GM12892 (cell line): Measurements from ENCODE around the gene DYRK1B.
A peak's percentile ranks its signal among the peaks of the same experiment; 100 is the strongest.

Experiments used
- DNase-seq: peaks from one replicate; pipeline ENCODE4 v3.0.0; 2011; ENCODE audit not compliant: insufficient read length
- FAIRE-seq: peaks from 2 replicates; lab custom pipeline; 2011; peaks lifted over from hg19 to GRCh38; lab: Jason Lieb, UNC
- POLR2A ChIP-seq: IDR thresholded peaks from 2 replicates; pipeline ENCODE4 v1.6.1; 2011; ENCODE audit warnings: low read depth, low read length, control low read depth
- POLR2AphosphoS5 ChIP-seq: IDR thresholded peaks from 2 replicates; pipeline ENCODE4 v1.6.1; 2011; ENCODE audit warnings: low read depth, low read length, control low read depth
- TAF1 ChIP-seq: IDR thresholded peaks from 2 replicates; pipeline ENCODE4 v1.6.1; 2011; ENCODE audit warnings: low read depth, mild to moderate bottlenecking, control low read depth, low read length, borderline replicate concordance

The DYRK1B gene

GRCh38 chr19:39847525-39847924 is 13.6 kb upstream of the DYRK1B start:
- FAIRE-seq (no peak), DNase-seq (no peak)
- TF ChIP-seq TAF1 = no peak
- no peak for TF ChIP-seq POLR2A
- TF ChIP-seq POLR2AphosphoS5 = no peak

GRCh38 chr19:39846678-39847486 is 12.9 kb upstream of the DYRK1B start:
- FAIRE-seq (no peak), DNase-seq (no peak)
- TF ChIP-seq TAF1 (no peak), POLR2A (no peak), POLR2AphosphoS5 (no peak)

- TF ChIP-seq POLR2AphosphoS5 (peak; percentile 92), TAF1 (peak; percentile 84), POLR2A (peak; percentile 90)
- peak; percentile 98 for FAIRE-seq
- DNase-seq = peak; percentile 96
Observed at GRCh38 chr19:39845933-39846677, 12.1 kb upstream of the DYRK1B start, which contains the start of gene FBL. Gene FBL, minus strand, starts transcription at chr19:39846379. Its CDS starts 79 bp downstream, at chr19:39846300.

GRCh38 chr19:39845584-39845932 is 11.6 kb upstream of the DYRK1B start:
- DNase-seq (no peak), FAIRE-seq (no peak)
- TF ChIP-seq POLR2A (no peak), POLR2AphosphoS5 (no peak), TAF1 (no peak)

- TF ChIP-seq POLR2A (no peak), TAF1 (no peak), POLR2AphosphoS5 (no peak)
- DNase-seq (no peak), FAIRE-seq (no peak)
Observed at GRCh38 chr19:39845172-39845571, 11.2 kb upstream of the DYRK1B start.

- no peak for DNase-seq
- TF ChIP-seq POLR2AphosphoS5 (0 out of 2 replicates have a peak, but pooled peaks have one; percentile 9), TAF1 (no peak)
- FAIRE-seq = peak; percentile 42
Observed at GRCh38 chr19:39843919-39844793, 10.2 kb upstream of the DYRK1B start.

- no peak for DNase-seq
- TF ChIP-seq POLR2AphosphoS5 (no peak), POLR2A (no peak), TAF1 (no peak)
- FAIRE-seq = no peak
Observed at GRCh38 chr19:39842693-39843435, 8.9 kb upstream of the DYRK1B start.

- FAIRE-seq = no peak
- DNase-seq = no peak
- TF ChIP-seq POLR2A (no peak), TAF1 (no peak), POLR2AphosphoS5 (no peak)
Observed at GRCh38 chr19:39841041-39841440, 7.1 kb upstream of the DYRK1B start.

- FAIRE-seq (no peak), DNase-seq (no peak)
- TF ChIP-seq POLR2A (no peak), TAF1 (no peak), POLR2AphosphoS5 (no peak)
Observed at GRCh38 chr19:39840492-39840891, 6.5 kb upstream of the DYRK1B start.

- DNase-seq (no peak), FAIRE-seq (no peak)
- no peak for TF ChIP-seq POLR2A
- TF ChIP-seq TAF1 = no peak
- TF ChIP-seq POLR2AphosphoS5 = no peak
Observed at GRCh38 chr19:39839678-39840327, 5.8 kb upstream of the DYRK1B start.

- FAIRE-seq (no peak), DNase-seq (no peak)
- TF ChIP-seq POLR2A = no peak
Observed at GRCh38 chr19:39838569-39838968, 4.6 kb upstream of the DYRK1B start.
